GM19025 (cell line): ENCODE data around the gene ANKRD1.
"Not testable (repeated sequence)": the region's sequence is repeated elsewhere in the genome, so short reads cannot be mapped to it uniquely, and the experiment has no call there.

Experiments
- ATAC-seq: cut with Tn5 transposase; IDR thresholded peaks from one replicate; pipeline ENCODE4 v1.9.1; 2021; ENCODE audit warnings: mild to moderate bottlenecking, low read depth, moderate library complexity; ENCODE audit not compliant: unreplicated experiment

The ANKRD1 gene

DNA sequence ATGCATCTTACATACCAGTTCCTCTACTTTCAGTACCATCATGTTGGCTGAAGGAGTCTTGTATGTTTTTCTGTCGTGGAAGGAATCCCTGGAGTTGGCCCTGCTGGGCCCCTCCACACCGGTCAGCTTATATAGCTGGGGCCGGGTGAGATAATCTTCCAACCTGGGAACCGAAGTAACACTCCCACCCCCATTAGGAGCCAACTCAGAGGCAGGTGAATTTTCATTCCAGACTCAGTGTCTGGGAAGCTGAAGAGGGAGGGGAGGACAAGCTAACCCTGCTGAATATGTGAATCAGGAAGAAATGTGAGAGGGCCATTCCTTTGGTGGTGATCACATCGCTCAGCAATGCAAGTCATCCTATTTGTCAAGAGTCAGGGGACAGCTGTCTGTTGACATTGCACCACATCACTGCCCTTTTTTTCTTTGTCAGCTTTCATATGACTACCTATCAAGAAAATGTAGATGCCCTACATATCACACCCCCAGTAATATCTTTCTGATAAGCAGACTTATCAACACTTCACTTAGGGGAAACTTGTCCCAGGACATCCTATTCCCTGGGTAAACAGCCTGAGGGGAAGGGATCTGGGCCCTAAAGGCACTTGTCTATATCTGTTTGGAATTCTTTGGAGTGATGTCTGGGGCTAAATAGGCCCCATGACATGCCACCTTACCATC lies at the start of gene ANKRD1:
Gene ANKRD1 (minus strand): TSS at position 102 of the 681 bp plus-strand sequence. CDS start 60 bp downstream, at position 42.
- no peak for ATAC-seq

DNA sequence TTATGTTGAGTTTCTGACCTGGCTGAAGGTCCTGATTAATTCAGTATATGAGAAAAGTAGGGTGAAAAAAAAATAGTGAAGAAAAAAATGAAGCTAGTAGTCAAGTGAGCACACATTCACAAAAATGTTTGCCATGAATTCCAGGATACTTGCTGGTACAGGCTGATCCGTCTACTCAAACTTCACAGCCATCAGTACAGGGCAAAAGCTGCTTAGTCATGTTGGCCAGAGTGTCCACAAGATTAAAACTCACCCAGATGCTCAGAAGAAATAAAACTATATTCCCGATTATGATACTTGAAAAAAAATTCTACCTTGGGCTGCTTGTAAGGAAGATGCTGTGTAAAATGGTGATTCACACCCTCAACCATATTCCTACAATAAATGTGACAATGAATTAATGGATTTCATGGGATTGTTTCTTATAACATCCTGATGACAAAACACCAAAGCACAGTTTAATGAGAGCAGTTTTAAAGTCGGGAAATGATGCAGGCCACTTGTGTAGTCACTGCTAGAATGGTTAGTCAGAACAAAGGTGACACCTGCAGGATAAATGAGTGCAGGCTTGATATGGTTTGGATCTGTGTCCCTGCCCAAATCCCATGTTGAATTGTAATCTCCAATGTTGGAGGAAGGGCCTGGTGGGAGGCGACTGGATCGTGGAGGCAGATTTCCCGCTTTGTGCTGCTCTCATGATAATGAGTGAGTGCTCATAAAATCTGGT lies 49.2 kb upstream of the ANKRD1 start:
- ATAC-seq, result no peak

- no peak for ATAC-seq
Measured at GRCh38 chr10:90969121-90969534, 48.2 kb upstream of the ANKRD1 start.

DNA sequence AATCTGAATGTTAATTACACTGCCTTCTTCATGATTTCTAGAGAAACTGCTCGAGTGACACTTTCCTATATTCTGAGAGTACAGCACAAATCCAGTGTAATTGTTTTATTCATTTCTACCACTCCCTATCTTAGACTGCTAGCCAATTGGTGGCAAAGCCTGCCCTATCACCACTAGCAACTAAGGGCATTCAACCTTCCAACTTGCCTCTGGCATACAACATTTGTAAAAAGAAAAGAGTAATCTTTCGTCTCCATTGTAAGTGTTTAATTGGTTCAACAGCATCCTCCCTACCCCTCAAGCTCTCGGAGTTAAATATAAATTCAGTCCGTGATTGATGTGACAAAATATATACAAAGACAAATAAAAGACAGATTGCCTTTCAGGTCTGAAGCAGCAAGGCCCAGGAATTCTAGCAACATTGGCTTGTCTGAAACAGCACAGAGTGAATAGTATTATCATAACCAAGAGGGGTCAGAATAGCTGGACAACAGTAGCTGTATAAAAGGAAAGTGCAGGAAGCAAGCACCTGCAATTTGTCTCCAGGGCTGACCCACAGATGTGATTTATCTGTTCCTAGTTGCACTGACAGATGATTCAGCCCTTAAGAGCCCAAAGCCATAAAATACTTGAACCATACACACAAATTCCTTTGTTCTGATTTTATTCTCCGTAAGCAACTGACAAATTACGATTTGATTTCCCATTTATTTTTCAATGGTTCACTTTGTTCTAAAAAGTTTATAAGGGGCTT lies 47.6 kb upstream of the ANKRD1 start:
- no peak for ATAC-seq

- no peak for ATAC-seq
Measured at GRCh38 chr10:90967865-90968264, 47.0 kb upstream of the ANKRD1 start.

DNA sequence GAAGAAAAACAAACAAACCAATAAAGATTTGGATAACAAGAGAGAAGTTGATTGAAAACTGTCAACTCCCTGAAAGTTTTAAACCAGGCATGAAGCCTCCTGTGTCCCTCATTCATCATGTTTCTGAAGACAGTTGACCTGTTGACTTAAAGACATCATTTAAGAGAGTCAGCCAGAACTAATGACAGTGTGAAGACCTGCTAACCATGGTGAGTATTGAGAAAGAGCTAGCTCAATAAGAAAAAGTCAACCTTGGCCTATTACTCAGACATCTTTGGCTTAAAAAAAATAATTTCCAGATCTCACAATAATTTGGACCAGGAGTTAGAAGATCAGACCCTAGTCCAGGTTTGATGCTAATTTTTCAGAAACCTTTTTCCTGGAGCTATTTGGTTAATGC lies 45.3 kb upstream of the ANKRD1 start:
- no peak for ATAC-seq

DNA sequence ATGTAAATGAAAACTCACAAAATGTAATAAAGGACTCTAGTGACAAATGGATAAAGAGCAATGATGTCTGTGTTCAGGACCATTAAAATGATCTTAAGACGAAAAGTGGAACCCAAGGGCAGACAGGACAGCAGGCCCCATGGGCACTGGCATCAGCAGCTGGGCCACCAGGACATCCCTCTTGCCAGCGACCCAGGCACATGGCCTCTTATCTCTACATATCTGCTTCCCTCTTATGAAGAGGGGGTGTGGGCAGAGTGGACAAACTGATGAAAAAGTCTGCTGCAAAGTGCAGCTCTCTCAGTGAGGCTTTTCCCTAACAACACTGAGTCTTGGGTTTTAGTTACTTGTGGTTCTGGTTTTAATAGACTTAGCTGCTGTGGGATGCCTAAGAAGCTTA lies 44.8 kb upstream of the ANKRD1 start:
- no peak for ATAC-seq

- ATAC-seq, result no peak
Measured at GRCh38 chr10:90964781-90965465, 44.0 kb upstream of the ANKRD1 start.

DNA sequence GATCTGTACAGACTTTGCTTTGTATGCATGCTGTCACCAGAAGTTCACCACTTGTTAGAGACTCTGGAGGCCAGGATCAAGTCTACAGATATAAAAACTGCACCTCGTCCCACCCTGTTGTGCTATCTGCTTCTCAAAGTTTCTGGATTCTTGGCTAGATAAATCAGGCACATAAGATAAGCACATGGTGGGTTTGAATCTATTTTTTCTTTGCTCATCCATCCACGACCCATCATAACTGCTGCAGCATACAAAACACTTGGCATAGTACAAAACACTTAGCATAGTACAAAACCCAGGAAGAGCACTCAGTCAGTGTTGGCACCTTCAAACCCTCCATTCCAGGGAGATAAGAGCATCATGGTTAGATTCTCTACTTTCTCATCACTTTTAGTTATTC lies 42.4 kb upstream of the ANKRD1 start:
- ATAC-seq, result no peak

DNA sequence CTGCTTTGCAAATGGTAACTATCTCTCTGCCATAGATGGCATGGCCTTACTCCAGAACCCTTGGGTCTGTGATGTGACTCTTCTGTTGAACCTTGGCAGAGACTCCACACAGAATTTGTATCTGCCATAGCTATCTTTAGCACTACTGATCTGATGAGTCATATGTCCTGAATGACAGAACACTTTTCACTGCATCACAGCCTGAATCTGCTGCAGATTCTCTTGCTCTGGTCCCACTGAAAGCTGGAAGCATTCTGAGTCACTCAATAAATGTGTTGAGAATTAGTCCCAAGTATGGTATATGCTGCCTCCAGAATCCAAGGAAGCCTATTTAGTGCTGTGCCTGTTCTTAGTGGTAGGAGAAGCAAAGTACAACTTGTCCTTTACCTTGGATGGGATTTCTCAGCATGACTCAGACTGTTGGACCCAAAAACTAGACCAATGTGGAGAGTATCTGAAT lies 39.5 kb upstream of the ANKRD1 start:
- peak; percentile 51 for ATAC-seq

GRCh38 chr10:90959826-90960225 lies 38.9 kb upstream of the ANKRD1 start:
- ATAC-seq, result no peak

- no peak for ATAC-seq
Measured at GRCh38 chr10:90958781-90959180, 37.9 kb upstream of the ANKRD1 start.

GRCh38 chr10:90947030-90947960 lies 26.4 kb upstream of the ANKRD1 start:
- no peak for ATAC-seq

- ATAC-seq, result no peak
Measured at GRCh38 chr10:90945491-90946070, 24.7 kb upstream of the ANKRD1 start.

GRCh38 chr10:90944749-90945148 lies 23.9 kb upstream of the ANKRD1 start:
- no peak for ATAC-seq

DNA sequence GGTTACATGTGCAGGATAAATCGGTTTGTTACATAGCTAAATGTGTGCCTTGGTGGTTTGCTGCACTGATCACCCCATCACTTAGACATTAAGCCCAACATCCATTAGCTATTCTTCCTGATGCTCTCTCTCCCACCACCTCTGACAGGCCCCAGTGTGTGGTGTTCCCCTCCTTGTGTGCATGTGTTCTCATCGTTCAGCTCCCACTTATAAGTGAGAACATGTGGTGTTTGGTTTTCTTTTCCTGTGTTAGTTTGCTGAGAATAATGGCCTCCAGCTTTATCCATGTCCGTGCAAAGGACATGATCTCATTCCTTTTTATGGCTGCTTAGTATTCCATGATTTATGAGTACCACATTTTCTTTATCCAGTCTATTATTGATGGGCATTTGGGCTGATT lies 22.1 kb upstream of the ANKRD1 start:
- not testable (repeated sequence) for ATAC-seq

DNA sequence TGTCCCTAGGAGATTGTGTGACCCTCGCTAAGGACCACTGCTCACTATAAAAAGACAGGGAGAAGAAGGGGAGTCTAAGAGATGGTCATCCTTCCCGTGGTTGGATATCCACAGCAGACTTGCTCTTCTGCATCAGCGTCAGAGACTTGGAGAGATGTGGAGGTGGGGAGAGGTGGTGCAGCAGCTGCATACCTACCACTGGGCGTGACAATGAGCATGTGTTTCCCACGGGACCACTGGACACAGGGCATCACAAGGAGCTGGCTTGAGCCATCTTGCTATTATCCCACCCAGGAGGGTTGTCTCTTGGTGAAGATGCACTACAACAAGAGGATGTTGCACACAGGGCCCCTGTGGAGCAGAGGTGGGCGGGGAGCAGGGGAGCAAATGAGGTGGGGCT lies 18.8 kb upstream of the ANKRD1 start:
- no peak for ATAC-seq

DNA sequence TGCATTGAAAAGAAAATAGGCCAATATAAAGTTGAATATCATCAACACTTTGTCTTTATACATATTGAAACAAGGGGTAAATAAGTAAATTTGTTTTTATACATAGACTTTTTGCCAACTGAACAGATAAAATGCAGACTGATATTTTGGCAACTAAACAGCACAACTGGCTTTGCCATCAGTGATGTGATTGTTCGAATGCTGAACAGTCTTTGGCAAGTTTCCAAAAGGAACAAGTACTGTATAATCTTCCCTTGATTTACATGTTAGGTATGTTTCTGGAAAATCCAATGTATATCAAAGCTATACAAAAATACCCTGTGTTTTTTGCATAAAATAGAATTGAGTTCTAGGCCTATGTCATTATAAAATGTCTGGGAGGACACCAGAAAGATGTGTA lies 18.2 kb upstream of the ANKRD1 start:
- no peak for ATAC-seq

DNA sequence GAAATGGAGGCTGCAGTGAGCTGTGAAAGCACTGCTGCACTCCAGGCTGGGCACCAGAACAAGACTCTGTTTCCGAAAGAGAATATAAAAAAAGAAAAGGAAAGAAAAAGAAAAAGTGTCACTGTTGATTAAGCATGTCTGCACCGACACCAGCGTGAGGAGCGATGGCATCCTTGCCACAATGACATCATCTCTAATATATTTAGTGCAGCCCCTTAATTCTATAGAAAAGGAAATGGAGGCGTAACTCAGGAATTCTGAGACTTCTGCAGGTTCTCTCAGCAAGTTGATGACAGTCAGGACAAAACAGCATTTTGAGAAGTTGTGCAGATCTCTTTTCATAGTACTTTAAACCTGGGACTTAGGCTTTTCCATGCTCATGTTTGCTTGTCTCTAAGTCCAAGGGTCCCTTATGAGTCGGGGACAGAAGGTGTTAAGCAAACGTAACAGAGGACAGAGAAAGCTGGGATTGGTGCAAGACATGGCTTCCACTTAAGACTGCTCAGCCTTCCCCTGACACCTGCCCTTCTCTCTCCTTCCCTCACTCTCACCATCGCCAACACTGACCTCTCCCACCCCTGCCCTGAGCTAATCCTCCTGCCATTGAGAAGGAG lies 16.9 kb upstream of the ANKRD1 start:
- ATAC-seq, result no peak
